ENCODE measurements around the gene CGNL1.

The CGNL1 gene

GRCh38 chr15:57537072-57537471, 160.8 kb downstream of the CGNL1 start:
- Histone ChIP-seq H2AK5ac (ENCODE audit: low read depth, low read length) (no peak overlapping the region), H2BK120ac (ENCODE audit: low read depth, low read length) (no peak overlapping the region), H3K18ac (ENCODE audit: low read length) (no peak overlapping the region), H2BK15ac (ENCODE audit: low read length) (no peak overlapping the region), H3K36me3 (replicated peaks in 1 of 2; ENCODE audit: control insufficient read depth in 2 of 2, insufficient read depth in 2 of 2, low read length in 2 of 2) (peaks cover 0 to 1% of the 10 kb centered on the region in 2 donors), H4K8ac (ENCODE audit: low read depth, low read length) (no peak overlapping the region), H3K27ac (replicated peaks; ENCODE audit: low read length) (no peak overlapping the region), H3K79me1 (ENCODE audit: low read depth, low read length) (no peaks in the 10 kb centered on the region), H3K23ac (ENCODE audit: low read depth, low read length, poor library complexity) (no peak overlapping the region), H3K9ac (ENCODE audit: low read depth, low read length, poor library complexity) (no peak overlapping the region), H3K9me3 (replicated peaks in 1 of 2; ENCODE audit: control insufficient read depth in 2 of 2, insufficient read depth in 1 of 2, low read depth in 1 of 2, low read length in 2 of 2) (peaks cover 2 to 6% of the 10 kb centered on the region in 2 donors), H3K4me1 (ENCODE audit: control insufficient read depth in 2 of 2, insufficient read depth in 1 of 2, low read depth in 1 of 2, low read length in 2 of 2) (peaks cover 3 to 23% of the 10 kb centered on the region in 2 donors), H3K27me3 (ENCODE audit: control insufficient read depth in 3 of 3, insufficient read depth in 3 of 3, low read depth in 1 of 3, low read length in 3 of 3) (no peaks in the 10 kb centered on the region), H2BK5ac (ENCODE audit: low read length) (no peak overlapping the region), H3K4ac (ENCODE audit: low read length) (no peak overlapping the region), H4K91ac (ENCODE audit: low read depth, low read length, poor library complexity) (no peak overlapping the region), H3K14ac (ENCODE audit: low read length) (no peak overlapping the region), H3K4me2 (ENCODE audit: insufficient read depth, low read length, poor library complexity, severe bottlenecking) (no peak overlapping the region), H2AFZ (ENCODE audit: low read length) (no peak overlapping the region), H3K4me3 (ENCODE audit: low read length in 2 of 2) (no peak overlapping the region), H2BK12ac (ENCODE audit: low read length) (no peak overlapping the region)
- peak; percentile 31 for DNase-seq (ENCODE audit: low spot score)
- WGBS, 2 donors (ENCODE audit: extremely low coverage in 2 of 2, insufficient read length in 2 of 2, insufficient replicate concordance in 1 of 2), result no CpG with 5 or more reads among the region's 7 CpGs

GRCh38 chr15:57537488-57538264, 161.4 kb downstream of the CGNL1 start:
- Histone ChIP-seq H3K18ac (ENCODE audit: low read length) (no peak overlapping the region), H3K79me1 (ENCODE audit: low read depth, low read length) (no peaks in the 10 kb centered on the region), H3K14ac (ENCODE audit: low read length) (no peak overlapping the region), H3K4me3 (ENCODE audit: low read length in 2 of 2) (no peak overlapping the region), H2AK5ac (ENCODE audit: low read depth, low read length) (no peak overlapping the region), H2BK120ac (ENCODE audit: low read depth, low read length) (no peak overlapping the region), H3K36me3 (replicated peaks in 1 of 2; ENCODE audit: control insufficient read depth in 2 of 2, insufficient read depth in 2 of 2, low read length in 2 of 2) (peaks cover 0 to 1% of the 10 kb centered on the region in 2 donors), H3K4me1 (ENCODE audit: control insufficient read depth in 2 of 2, insufficient read depth in 1 of 2, low read depth in 1 of 2, low read length in 2 of 2) (peaks cover 3 to 18% of the 10 kb centered on the region in 2 donors), H2AFZ (ENCODE audit: low read length) (no peak overlapping the region), H3K4me2 (ENCODE audit: insufficient read depth, low read length, poor library complexity, severe bottlenecking) (no peak overlapping the region), H3K23ac (ENCODE audit: low read depth, low read length, poor library complexity) (no peak overlapping the region), H3K27ac (replicated peaks; ENCODE audit: low read length) (no peak overlapping the region), H3K9me3 (replicated peaks in 1 of 2; ENCODE audit: control insufficient read depth in 2 of 2, insufficient read depth in 1 of 2, low read depth in 1 of 2, low read length in 2 of 2) (peaks cover 2 to 6% of the 10 kb centered on the region in 2 donors), H2BK15ac (ENCODE audit: low read length) (no peak overlapping the region), H3K27me3 (ENCODE audit: control insufficient read depth in 3 of 3, insufficient read depth in 3 of 3, low read depth in 1 of 3, low read length in 3 of 3) (no peaks in the 10 kb centered on the region), H3K4ac (ENCODE audit: low read length) (no peak overlapping the region), H4K8ac (ENCODE audit: low read depth, low read length) (no peak overlapping the region), H3K9ac (ENCODE audit: low read depth, low read length, poor library complexity) (no peak overlapping the region), H4K91ac (ENCODE audit: low read depth, low read length, poor library complexity) (no peak overlapping the region), H2BK5ac (ENCODE audit: low read length) (no peak overlapping the region), H2BK12ac (ENCODE audit: low read length) (no peak overlapping the region)
- no CpG with 5 or more reads among the region's 4 CpGs for WGBS, 2 donors (ENCODE audit: extremely low coverage in 2 of 2, insufficient read length in 2 of 2, insufficient replicate concordance in 1 of 2)
- DNase-seq (ENCODE audit: low spot score), result no peak

- H3K27ac ChIP-seq (replicated peaks; ENCODE audit: low read length), result no peak overlapping the region
- H2AFZ ChIP-seq (ENCODE audit: low read length), result no peak overlapping the region
- H3K36me3 ChIP-seq (replicated peaks in 1 of 2; ENCODE audit: control insufficient read depth in 2 of 2, insufficient read depth in 2 of 2, low read length in 2 of 2), result peaks cover 0 to 1% of the 10 kb centered on the region in 2 donors
Observed at GRCh38 chr15:57538265-57538529, 161.9 kb downstream of the CGNL1 start.

GRCh38 chr15:57538821-57539220, 162.5 kb downstream of the CGNL1 start:
- no peak overlapping the region for H2BK5ac ChIP-seq (ENCODE audit: low read length)
- no peak overlapping the region for H4K91ac ChIP-seq (ENCODE audit: low read depth, low read length, poor library complexity)
- H3K14ac ChIP-seq (ENCODE audit: low read length), result no peak overlapping the region
- H3K27ac ChIP-seq (replicated peaks; ENCODE audit: low read length), result no peak overlapping the region
- H3K4me1 ChIP-seq (ENCODE audit: control insufficient read depth in 2 of 2, insufficient read depth in 1 of 2, low read depth in 1 of 2, low read length in 2 of 2), result peaks cover 3 to 6% of the 10 kb centered on the region in 2 donors
- H3K4me2 ChIP-seq (ENCODE audit: insufficient read depth, low read length, poor library complexity, severe bottlenecking), result no peak overlapping the region
- H3K36me3 ChIP-seq (replicated peaks in 1 of 2; ENCODE audit: control insufficient read depth in 2 of 2, insufficient read depth in 2 of 2, low read length in 2 of 2), result peaks cover 0 to 1% of the 10 kb centered on the region in 2 donors
- H2BK12ac ChIP-seq (ENCODE audit: low read length), result no peak overlapping the region
- no peak overlapping the region for H3K9ac ChIP-seq (ENCODE audit: low read depth, low read length, poor library complexity)
- H3K23ac ChIP-seq (ENCODE audit: low read depth, low read length, poor library complexity), result no peak overlapping the region
- no peak overlapping the region for H3K4ac ChIP-seq (ENCODE audit: low read length)
- no peak overlapping the region for H3K4me3 ChIP-seq (ENCODE audit: low read length in 2 of 2)
- no peak overlapping the region for H2BK120ac ChIP-seq (ENCODE audit: low read depth, low read length)
- no peak overlapping the region for H4K8ac ChIP-seq (ENCODE audit: low read depth, low read length)
- no peak overlapping the region for H2AK5ac ChIP-seq (ENCODE audit: low read depth, low read length)
- H3K9me3 ChIP-seq (replicated peaks in 1 of 2; ENCODE audit: control insufficient read depth in 2 of 2, insufficient read depth in 1 of 2, low read depth in 1 of 2, low read length in 2 of 2), result peaks cover 2 to 6% of the 10 kb centered on the region in 2 donors
- H3K18ac ChIP-seq (ENCODE audit: low read length), result no peak overlapping the region
- DNase-seq (ENCODE audit: low spot score), result no peak
- no peaks in the 10 kb centered on the region for H3K27me3 ChIP-seq (ENCODE audit: control insufficient read depth in 3 of 3, insufficient read depth in 3 of 3, low read depth in 1 of 3, low read length in 3 of 3)
- peak overlapping the region; percentile 3 for H2BK15ac ChIP-seq (ENCODE audit: low read length)
- WGBS, 2 donors (ENCODE audit: extremely low coverage in 2 of 2, insufficient read length in 2 of 2, insufficient replicate concordance in 1 of 2), result no CpG with 5 or more reads among the region's 9 CpGs
- H3K79me1 ChIP-seq (ENCODE audit: low read depth, low read length), result no peaks in the 10 kb centered on the region
- no peak overlapping the region for H2AFZ ChIP-seq (ENCODE audit: low read length)

More at GRCh38 chr15:57538265-57538529, 161.9 kb downstream of the CGNL1 start:
- Histone ChIP-seq H3K23ac (ENCODE audit: low read depth, low read length, poor library complexity) (no peak overlapping the region), H3K79me1 (ENCODE audit: low read depth, low read length) (no peaks in the 10 kb centered on the region), H3K4me3 (ENCODE audit: low read length in 2 of 2) (no peak overlapping the region), H2BK5ac (ENCODE audit: low read length) (no peak overlapping the region), H3K4me2 (ENCODE audit: insufficient read depth, low read length, poor library complexity, severe bottlenecking) (no peak overlapping the region), H3K18ac (ENCODE audit: low read length) (no peak overlapping the region), H2BK15ac (ENCODE audit: low read length) (no peak overlapping the region), H4K8ac (ENCODE audit: low read depth, low read length) (no peak overlapping the region), H2BK120ac (ENCODE audit: low read depth, low read length) (no peak overlapping the region), H3K9ac (ENCODE audit: low read depth, low read length, poor library complexity) (no peak overlapping the region), H2BK12ac (ENCODE audit: low read length) (no peak overlapping the region), H3K4ac (ENCODE audit: low read length) (no peak overlapping the region), H2AK5ac (ENCODE audit: low read depth, low read length) (no peak overlapping the region), H3K27me3 (ENCODE audit: control insufficient read depth in 3 of 3, insufficient read depth in 3 of 3, low read depth in 1 of 3, low read length in 3 of 3) (no peaks in the 10 kb centered on the region), H3K14ac (ENCODE audit: low read length) (no peak overlapping the region), H3K9me3 (replicated peaks in 1 of 2; ENCODE audit: control insufficient read depth in 2 of 2, insufficient read depth in 1 of 2, low read depth in 1 of 2, low read length in 2 of 2) (peaks cover 2 to 6% of the 10 kb centered on the region in 2 donors), H4K91ac (ENCODE audit: low read depth, low read length, poor library complexity) (no peak overlapping the region), H3K4me1 (ENCODE audit: control insufficient read depth in 2 of 2, insufficient read depth in 1 of 2, low read depth in 1 of 2, low read length in 2 of 2) (peaks cover 3 to 12% of the 10 kb centered on the region in 2 donors)
- DNase-seq (ENCODE audit: low spot score), result no peak
